GM19043 (cell line): ENCODE data around the gene SLC45A1.

Source experiments
- ATAC-seq: cut with Tn5 transposase; IDR thresholded peaks from one replicate; pipeline ENCODE4 v1.9.1; 2021; ENCODE audit warnings: low read depth; ENCODE audit not compliant: unreplicated experiment

SLC45A1 gene

DNA sequence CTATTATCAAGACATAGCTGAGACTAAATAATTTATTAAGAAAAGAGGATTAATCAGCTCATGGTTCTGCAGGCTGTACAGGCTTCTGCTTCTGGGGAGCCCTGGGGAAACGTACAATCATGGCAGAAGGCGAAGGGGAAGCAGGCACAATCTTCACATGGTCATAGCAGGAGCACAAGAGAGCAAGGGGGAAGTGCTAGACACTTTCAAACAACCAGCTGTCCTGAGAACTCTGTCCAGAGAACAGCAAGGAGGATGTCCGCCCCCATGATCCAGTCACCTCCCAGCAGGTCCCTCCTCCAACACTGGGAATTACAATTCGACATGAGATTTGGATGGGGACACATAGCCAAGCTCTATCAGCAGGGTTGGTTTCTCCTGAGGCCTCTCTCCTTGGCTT lies 10.3 kb upstream of the SLC45A1 start:
- ATAC-seq: no peak

DNA sequence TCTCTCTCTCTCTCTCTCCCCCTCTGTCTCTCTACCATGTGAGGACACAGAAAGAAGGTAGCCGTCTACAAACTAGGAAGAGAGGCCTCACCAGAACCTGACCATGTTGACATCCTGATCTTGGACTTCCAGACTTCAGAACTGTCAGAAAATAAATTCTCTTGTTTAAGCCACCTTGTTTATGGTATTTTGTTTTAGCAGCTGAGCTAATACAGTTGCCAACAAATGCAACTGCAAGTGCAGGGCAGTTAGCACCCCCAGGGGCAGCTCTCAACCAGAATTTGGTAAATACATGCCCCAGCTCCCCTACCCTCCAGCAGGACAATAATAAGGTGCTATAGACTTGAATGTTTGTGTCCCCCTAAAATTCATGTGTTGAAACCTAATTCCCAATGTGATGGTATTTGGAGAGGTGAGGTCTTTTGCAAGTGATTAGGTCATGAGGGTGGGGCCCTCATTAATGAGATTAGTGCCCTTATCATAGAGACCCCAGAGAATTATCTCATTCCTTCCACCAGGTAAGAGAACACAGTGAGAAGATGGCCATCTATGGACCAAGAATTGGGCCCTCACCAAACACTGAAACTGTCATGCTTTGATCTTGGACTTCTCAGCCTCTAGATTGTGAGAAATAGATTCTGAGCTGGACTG lies 6.7 kb upstream of the SLC45A1 start:
- no peak for ATAC-seq

DNA sequence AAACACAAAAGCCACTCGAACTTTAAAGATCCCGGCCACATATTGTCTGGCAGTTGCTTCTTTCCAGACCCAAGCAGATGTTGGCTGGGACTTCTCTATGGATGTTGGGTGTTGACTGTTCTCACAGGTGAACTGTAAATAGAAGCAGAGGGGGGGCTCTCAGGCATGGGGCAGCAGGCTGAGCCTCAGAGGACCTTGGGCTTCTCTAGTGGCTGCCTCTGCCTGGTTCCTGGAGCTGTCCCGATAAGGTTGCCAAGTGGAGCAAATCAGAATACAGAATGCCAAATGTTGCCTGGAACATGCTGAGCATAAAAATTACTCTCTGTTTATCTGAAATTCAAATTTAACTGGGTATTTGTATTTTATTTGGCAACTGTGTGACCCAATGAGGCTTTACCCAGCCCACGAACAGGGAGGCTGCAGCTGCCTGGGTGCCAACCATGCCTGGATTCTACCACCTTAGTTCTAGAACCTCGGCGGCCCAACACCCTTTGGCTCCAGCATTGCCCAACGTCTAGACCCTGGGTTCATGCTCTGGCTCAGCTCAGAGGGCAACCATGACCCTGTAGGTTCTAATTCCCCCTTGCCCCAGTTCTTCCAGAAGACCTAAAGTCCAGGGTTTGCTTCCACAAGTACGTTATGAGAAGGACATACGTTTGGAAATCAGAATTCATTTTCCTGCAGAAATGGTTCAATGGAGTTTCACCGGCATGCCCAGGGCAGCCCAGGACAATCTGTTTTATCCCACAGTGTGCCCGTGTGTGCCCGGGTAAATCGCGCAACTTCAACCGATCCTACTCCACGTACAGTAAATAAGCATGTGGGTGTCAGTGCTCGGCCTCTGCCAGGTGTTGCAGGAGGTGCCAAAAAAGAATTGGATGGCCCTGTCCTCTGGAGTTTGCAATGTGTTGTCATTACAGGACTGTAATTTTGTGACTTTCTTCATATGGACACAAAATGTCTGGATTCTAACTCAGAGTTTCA lies 5.4 kb upstream of the SLC45A1 start:
- ATAC-seq: no peak

DNA sequence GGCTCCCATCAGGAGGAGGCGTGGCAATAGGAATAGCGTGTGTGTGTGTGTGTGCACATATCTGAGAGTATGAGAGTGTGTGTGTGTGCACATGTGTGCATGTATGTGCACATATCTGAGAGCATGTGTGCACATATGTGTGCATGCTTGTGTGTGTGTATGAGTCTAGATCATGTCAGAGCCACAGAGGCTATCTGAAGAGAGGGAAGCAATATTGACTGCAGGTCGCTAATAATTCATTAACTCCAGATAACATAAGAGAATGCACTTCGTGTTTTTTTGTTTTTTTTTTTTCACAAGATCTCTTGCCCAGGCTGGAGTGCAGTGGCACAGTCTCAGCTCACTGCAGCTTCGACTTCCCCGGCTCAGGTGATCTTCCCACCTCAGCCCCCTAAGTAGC lies 4.7 kb upstream of the SLC45A1 start:
- no peak for ATAC-seq

DNA sequence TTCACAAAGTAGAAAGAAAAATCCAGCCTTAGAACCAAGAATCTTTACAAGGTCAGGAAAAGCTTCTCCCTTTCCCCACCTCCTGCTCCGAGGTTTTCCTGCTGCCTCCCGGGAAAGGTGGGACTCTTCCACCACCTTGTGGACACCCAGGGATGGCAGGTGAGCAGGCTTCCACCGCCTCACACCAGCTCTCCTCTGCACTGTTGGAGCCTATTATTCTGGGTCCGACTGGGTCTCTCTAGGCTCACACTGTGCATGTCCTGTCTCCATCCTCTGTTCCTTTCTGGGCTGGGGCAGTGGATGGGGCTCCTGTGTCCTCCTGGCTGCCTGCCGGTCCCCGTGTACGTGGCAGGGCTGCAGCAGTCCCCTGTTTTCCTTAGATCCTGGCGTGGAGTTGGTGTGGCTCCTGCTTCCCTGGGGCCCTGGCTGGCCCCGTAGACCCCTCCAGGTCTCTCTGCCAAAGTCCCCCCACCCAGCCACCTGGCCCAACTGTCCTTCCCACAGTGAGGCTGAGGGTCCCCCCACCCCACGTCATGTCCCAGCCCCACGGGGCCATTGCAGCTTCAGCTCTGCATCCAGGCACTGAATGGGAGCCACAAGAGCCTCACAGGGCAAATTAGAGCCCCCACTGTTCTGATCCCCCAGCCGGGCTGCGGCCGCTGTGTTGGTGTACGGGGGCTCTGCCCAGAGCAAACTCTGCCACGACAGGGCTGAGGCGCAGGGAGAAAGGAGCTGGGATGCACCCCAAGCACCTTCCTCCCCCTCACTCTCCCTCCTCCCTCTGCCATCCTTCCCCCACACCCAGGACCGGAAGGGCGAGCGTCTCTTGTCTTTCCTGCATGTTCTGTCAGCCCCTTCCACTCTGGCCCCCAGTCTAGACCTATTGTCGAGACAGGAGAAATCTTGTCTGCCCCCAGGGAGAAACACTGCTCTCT lies 3.3 kb upstream of the SLC45A1 start:
- ATAC-seq: no peak

DNA sequence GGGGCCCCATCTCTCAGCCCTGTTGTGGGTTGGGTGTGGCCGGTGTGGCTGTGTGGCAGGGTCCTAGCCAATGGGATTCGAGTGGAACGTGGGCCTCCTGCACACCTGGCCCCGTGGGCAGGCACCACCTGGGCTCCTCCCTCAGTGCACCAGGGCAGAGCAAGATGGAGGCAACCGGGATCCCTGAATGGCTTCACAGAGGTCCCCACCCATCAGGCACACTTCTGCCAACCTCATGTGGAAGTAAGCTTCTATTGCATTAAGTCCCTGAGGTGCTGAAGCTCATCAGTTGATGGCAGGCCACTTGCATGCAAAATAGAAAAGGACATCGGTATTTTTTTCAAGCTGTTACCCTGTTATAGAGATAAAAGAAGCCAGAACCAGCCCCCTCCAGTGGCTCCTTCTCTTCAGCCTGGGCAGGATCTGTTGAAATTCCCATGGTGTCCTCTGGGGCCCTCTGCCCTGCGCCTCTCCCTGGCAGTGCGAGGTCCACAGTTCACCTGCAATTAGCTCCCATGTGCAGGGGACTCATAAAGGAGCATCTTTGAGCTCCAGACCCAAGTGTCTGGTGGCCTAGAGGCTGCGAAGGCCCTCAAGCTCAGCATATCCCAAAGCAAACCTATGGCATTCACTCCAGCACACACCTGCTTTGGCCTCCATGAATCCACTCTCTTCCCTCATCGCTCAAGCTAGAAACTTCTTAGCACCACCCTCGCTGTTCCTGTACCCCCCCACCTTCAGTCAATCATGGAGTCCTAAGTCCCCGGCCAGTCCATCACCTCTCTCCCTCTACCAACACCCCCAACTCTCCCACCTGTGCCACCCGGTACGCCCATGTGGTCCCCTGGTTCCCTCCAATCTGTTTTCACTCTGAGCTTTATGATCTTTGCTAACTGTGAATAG lies 2.1 kb upstream of the SLC45A1 start:
- no peak for ATAC-seq

DNA sequence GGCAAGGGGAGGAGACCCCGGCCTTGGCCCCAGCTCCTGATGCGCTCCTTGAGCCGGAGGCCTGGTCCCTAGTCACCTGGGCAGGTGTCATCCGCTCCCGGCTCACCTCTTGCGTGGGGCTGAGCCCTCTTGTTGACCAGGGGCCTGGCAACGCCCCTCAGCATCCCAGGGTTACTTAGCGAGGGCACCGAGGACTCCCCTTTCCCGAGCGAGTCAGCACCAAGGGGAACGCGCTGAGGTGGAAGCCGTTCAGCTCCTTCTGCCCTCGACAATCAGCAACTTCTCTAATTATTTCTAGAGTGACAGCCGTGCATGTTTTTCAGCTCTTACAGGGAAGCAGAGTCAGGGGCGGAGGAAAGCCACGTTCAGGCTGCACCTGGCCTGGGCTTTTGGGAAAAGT lies 522 bp downstream of the SLC45A1 start:
- no peak for ATAC-seq

DNA sequence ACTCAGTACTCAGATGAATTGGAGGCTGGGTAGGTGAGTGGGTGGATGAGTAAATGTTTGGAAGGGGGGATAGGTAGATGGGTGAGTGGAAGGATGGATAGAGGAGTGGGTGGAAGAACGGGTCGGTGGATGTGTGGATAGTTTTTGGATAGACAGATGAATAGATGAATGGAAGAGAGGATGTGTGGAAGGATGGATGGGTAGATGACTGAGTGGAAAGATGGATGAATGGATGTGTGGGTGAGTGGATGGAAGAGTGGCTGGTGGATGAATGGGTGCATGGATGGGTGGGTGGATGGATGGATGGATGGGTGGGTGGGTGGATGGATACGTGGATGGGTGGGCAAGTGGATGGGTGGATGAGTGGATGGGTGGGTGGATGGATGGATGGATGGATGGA lies 3.7 kb downstream of the SLC45A1 start:
- ATAC-seq: no peak

DNA sequence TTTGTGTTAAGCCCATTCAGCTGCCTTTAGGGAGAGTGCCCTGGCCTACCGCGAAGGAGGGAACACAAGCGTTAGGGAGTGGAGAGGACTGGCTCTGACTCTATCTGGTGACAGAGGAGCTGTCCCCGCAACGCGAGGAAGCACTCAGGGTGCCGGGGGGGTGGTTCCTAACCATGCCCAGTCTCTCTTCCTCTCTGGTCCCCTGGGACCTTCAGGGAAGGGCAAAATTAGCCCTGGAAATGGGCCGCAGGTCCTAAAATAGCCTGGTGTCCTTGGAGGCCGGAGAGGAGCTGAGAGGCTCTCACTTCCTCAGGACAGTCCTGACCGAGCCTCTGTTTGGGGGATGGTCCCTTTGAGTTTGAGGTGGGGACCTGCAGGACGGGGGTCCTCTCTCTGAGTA lies 5.8 kb downstream of the SLC45A1 start:
- ATAC-seq: no peak

DNA sequence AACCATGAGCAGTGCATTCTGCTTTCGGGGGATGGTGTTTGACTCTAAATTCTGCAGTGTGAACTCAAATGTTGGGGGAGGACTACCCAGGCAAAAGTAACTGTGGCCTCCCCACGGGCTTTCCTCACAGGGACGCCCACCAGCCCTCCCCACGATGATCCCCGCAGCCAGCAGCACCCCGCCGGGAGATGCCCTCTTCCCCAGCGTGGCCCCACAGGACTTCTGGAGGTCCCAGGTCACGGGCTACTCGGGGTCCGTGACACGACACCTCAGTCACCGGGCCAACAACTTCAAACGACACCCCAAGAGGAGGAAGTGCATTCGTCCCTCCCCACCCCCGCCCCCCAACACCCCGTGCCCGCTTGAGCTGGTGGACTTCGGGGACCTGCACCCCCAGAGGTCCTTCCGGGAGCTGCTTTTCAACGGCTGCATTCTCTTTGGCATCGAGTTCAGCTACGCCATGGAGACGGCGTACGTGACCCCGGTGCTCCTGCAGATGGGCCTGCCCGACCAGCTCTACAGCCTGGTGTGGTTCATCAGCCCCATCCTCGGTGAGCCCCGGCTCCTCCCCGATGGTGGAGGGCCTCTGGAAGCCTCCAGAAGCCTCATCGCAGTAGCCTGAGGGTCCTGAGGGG lies 6.4 kb downstream of the SLC45A1 start:
- ATAC-seq: no peak

DNA sequence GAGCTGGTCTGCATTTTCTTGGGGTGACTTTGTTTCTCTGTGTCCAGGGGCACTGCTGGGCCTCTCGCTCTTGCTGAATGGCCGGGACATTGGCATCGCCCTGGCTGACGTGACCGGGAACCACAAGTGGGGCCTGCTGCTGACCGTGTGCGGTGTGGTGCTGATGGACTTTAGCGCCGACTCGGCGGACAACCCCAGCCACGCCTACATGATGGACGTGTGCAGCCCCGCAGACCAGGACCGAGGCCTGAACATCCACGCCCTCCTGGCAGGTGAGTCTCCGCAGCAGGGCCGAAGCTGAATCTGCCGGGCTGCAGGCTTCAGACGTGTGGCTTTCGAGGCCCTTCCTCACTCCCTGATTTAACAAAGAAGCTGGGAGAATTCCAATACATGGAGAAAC lies 7.9 kb downstream of the SLC45A1 start:
- ATAC-seq: no peak

DNA sequence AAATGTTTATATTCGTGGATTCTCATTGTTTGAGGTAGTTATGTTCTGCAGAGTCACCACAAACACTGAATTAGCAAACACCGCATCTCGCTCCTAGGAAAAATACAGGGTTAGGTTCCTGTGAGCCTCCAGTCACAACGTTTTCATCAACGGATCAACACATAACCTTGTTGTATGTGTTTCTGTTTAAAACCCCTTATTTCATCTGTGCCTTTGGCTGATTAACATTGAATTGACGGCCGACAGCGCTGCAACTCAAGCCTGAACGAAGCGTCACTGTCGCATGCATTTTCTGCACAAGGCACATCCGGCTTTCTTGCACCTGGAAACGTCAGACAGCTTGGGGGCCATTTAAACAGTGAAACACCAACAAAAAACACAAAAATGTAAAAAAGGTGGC lies 8.4 kb downstream of the SLC45A1 start:
- ATAC-seq: no peak

DNA sequence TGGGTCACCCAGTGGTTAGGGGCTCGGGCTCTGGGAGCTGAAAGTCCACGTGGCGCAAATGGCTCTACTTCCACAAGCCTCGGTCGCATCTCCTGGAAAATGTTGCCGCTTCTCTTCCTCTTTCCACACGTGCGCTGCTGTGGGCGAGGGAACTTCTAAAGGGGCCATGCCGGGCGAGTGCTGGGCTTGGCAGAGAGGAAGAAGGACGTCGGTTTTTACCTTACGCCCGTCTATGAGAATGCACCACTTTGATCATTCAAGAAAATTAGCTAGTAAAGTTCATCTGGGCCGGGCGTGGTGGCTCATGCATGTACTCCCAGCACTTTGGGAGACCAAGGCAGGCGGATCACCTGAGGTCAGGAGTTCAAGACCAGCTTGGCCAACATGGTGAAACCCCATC lies 10.4 kb downstream of the SLC45A1 start:
- ATAC-seq: no peak

DNA sequence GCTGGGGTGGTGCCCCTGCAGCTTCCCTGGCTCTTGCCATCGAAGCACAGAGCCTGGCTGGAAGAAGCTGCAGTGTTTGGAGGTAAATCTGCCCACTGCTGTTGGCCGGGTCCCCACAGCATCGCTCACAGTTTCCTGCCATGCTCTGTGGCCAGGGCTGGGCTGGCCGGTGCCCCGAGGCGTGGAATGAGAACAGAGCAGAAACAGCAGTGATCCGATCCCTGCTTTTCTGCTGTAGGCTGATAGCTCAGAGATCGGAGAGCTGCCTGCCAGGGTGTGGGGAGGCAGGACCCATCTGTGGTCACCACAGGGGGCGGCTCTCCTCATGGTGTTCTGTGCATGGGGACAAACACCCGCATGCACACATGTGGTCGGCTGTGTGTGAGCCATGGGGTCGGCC lies 11.5 kb downstream of the SLC45A1 start:
- ATAC-seq: no peak

DNA sequence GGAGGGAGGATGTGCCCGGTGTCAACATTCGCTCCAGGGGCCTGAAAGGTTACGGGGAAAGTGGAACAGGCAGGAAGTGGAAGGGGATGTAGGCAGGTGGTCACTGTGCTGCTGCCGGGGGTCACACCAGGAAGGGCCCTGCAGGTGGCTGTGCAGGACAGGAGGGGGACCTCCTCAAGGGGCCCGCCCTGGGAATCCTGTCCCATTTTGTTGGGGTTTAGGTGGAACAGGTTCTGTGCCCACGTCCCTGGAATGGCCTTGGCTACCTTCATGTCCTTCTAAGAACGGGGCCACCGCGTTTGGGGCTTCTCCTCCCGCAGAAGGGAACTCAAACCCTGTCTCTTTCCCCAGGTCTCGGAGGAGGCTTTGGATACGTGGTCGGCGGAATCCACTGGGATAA lies 11.9 kb downstream of the SLC45A1 start:
- ATAC-seq: no peak

DNA sequence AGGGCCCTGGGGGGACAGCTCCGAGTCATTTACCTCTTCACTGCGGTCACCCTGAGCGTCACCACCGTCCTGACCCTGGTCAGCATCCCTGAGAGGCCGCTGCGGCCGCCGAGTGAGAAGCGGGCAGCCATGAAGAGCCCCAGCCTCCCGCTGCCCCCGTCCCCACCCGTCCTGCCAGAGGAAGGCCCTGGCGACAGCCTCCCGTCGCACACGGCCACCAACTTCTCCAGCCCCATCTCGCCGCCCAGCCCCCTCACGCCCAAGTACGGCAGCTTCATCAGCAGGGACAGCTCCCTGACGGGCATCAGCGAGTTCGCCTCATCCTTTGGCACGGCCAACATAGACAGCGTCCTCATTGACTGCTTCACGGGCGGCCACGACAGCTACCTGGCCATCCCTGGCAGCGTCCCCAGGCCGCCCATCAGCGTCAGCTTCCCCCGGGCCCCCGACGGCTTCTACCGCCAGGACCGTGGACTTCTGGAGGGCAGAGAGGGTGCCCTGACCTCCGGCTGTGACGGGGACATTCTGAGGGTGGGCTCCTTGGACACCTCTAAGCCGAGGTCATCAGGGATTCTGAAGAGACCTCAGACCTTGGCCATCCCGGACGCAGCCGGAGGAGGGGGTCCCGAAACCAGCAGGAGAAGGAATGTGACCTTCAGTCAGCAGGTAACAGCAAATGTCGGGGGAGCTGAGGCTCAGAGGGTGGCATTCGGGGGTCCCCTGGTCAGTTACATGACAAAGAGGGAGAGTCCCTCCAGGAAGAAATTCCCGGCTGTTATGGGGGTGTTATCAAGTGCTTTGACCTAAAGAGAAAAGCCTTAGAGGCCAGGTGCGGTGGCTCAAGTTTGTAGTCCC lies 12.6 kb downstream of the SLC45A1 start:
- ATAC-seq: no peak

DNA sequence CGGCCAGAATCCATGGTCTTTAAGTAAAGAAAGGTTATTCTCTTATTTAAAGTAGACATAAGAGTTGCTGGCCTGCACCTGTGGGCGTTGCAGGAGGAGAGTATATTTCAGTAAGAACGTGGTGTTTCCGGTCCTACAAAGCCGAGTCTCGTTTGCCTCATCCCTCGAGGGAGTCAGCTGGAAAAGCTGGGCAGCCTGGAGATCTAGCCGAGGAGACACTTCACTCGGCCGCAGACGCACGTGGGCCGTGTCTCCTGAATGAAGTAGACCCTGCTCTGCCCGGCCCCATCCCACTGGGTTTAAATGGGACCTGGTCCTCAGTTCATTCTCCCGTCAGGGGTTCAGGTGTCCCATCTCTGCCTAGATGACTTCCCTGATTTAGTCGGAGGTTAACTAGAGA lies 14.9 kb downstream of the SLC45A1 start:
- ATAC-seq: no peak

DNA sequence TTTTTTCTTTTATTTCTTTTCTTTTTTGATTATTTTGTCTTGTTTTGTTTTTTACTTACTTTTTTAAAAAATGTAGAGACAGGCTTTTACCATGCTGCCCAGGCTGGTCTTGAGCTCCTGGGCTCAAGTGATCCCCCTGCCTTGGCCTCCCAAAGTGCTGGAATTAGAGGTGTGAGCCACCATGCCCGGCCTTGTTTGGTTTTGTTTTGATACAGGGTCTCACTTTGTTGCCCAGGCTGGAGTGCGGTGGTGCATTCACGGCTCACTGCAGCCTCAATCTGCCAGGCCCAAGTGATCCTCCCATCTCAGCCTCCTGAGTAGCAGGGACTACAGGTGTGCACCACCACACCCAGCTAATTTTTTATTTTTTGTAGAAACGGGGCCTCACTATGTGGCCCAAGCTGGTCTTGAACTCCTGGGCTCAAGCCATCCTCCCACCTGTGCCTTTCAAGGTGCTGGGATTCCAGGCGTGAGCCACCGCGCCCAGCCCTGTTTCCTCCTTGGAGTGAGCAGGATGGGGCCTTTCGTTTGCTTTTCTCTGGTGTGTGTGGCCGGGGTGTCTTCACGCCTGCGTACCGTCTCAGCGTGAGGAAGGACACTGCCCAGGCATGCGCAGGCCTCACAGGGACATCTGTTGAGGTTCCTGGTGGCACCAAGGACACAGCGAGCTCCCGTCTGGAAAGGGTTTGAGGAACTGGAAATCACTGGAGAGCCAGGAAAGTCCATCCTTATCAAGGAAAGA lies 15.5 kb downstream of the SLC45A1 start:
- no peak for ATAC-seq
